ENCODE data around the gene SCARB1. TPM values are rescaled to one million over a fixed set of nuclear protein-coding genes. Genes with fewer than 3 reads are reported as not detected.

The SCARB1 gene
- total and polyA plus RNA-seq, 2 of the 13 experiments (the other 11 are each of a cell fraction or from before 2014, with no cell fraction given): 63.4 to 160 TPM

DNA sequence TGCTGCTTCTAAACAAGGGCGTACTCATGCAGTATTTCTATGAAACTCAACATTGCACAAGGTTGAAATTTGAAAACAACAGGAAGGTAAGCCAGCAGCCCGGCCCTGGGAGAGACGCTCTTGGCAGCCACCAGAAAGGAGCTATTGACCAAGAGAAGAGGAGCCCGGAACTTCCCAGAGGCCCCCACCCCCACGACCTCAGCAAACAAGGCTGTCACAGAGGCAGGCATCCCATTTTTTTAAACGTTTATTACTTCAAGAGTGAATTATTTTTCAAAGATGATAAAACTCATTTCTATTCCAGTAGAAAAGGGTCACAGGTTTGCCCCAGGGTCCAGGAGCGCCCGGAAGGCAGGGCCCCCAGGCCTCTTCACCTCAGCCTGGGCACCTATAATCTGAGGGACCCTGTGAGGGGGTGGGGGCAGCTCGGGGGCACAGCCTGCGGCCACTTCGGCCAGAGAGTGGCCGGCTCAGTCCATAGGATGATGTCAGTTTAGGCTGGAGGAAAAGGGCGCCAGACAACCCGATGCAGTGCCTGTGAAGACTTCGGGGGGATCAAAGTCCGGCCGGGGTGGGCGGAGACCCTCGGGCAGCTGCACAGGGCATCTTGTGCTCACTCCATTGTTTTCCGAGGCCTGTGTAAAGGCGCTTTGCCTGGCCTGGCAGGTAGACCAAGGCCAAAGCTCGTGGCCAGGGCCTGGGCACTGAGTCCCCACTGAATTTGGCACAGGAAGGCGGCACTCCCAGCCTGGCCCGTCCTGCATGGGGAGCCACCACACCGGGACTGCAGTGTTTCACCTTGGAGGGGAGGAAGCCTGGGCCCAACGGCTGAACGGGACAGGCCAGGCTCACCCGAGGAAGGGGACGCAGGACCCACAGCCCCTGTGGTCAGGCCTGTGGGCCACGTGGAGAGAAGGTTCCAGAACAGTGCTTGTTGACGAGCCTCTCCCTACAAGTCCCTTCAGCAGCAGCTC lies 86.0 kb downstream of the SCARB1 start (continued):
- TF ChIP-seq ZNF501 (CRISPR knock-in tag; IDR thresholded peaks at IDR 0.05) (peak; percentile 79), ZNF678 (CRISPR knock-in tag; IDR thresholded peaks at IDR 0.05) (no peak), RARA (CRISPR knock-in tag; IDR thresholded peaks at IDR 0.05) (peak; percentile 44), MAZ (IDR thresholded peaks at IDR 0.05; ENCODE audit: borderline replicate concordance, low read depth, low read length) (0 out of 2 replicates have a peak, but pooled peaks have one; percentile 8), MAZ (CRISPR knock-in tag; IDR thresholded peaks at IDR 0.05; ENCODE audit: low read depth) (peak; percentile 68; the same call in 1 of the 2 replicates), HNRNPUL1 (IDR thresholded peaks at IDR 0.05; ENCODE audit: low read depth, low read length) (no peak), ZFYVE20 (CRISPR knock-in tag; IDR thresholded peaks at IDR 0.05; ENCODE audit: borderline replicate concordance, low read depth) (0 out of 2 replicates have a peak, but pooled peaks have one; percentile 16), ZNF839 (CRISPR knock-in tag; IDR thresholded peaks at IDR 0.05; ENCODE audit: borderline replicate concordance) (no peak), ZBTB38 (CRISPR knock-in tag; IDR thresholded peaks at IDR 0.05) (peak; percentile 78; the same call in 1 of the 2 replicates), SOX5 (CRISPR knock-in tag; IDR thresholded peaks at IDR 0.05; ENCODE audit: borderline replicate concordance) (peak; percentile 90), NFKB2 (CRISPR knock-in tag; IDR thresholded peaks at IDR 0.05; ENCODE audit: borderline replicate concordance) (peak; percentile 67; the same call in 1 of the 2 replicates), ELF3 (CRISPR knock-in tag; IDR thresholded peaks at IDR 0.05) (no peak; the same call in 1 of the 2 replicates), POLR2AphosphoS5 (IDR thresholded peaks at IDR 0.05; ENCODE audit: low read depth, low read length) (peak; percentile 20), HMG20A (CRISPR knock-in tag; IDR thresholded peaks at IDR 0.05; ENCODE audit: borderline replicate concordance) (peak; percentile 38; the same call in 1 of the 2 replicates), AHR (CRISPR knock-in tag; IDR thresholded peaks at IDR 0.05) (peak; percentile 55; the same call in 1 of the 2 replicates), TBL1XR1 (IDR thresholded peaks at IDR 0.05; ENCODE audit: borderline replicate concordance, low read length, partially characterized antibody) (no peak), ZNF121 (CRISPR knock-in tag; IDR thresholded peaks at IDR 0.05) (peak; percentile 81)
- TF ChIP-seq, protein P1, sequence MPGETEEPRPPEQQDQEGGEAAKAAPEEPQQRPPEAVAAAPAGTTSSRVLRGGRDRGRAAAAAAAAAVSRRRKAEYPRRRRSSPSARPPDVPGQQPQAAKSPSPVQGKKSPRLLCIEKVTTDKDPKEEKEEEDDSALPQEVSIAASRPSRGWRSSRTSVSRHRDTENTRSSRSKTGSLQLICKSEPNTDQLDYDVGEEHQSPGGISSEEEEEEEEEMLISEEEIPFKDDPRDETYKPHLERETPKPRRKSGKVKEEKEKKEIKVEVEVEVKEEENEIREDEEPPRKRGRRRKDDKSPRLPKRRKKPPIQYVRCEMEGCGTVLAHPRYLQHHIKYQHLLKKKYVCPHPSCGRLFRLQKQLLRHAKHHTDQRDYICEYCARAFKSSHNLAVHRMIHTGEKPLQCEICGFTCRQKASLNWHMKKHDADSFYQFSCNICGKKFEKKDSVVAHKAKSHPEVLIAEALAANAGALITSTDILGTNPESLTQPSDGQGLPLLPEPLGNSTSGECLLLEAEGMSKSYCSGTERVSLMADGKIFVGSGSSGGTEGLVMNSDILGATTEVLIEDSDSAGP (CRISPR knock-in tag; IDR thresholded peaks at IDR 0.05; ENCODE audit: borderline replicate concordance): peak; percentile 85; the same call in 1 of the 2 replicates
- TF ChIP-seq, protein P2, sequence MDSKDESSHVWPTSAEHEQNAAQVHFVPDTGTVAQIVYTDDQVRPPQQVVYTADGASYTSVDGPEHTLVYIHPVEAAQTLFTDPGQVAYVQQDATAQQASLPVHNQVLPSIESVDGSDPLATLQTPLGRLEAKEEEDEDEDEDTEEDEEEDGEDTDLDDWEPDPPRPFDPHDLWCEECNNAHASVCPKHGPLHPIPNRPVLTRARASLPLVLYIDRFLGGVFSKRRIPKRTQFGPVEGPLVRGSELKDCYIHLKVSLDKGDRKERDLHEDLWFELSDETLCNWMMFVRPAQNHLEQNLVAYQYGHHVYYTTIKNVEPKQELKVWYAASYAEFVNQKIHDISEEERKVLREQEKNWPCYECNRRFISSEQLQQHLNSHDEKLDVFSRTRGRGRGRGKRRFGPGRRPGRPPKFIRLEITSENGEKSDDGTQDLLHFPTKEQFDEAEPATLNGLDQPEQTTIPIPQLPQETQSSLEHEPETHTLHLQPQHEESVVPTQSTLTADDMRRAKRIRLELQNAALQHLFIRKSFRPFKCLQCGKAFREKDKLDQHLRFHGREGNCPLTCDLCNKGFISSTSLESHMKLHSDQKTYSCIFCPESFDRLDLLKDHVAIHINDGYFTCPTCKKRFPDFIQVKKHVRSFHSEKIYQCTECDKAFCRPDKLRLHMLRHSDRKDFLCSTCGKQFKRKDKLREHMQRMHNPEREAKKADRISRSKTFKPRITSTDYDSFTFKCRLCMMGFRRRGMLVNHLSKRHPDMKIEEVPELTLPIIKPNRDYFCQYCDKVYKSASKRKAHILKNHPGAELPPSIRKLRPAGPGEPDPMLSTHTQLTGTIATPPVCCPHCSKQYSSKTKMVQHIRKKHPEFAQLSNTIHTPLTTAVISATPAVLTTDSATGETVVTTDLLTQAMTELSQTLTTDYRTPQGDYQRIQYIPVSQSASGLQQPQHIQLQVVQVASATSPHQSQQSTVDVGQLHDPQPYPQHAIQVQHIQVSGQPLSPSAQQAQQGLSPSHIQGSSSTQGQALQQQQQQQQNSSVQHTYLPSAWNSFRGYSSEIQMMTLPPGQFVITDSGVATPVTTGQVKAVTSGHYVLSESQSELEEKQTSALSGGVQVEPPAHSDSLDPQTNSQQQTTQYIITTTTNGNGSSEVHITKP (CRISPR knock-in tag; IDR thresholded peaks at IDR 0.05; ENCODE audit: low read depth): no peak
- TF ChIP-seq, protein P3, sequence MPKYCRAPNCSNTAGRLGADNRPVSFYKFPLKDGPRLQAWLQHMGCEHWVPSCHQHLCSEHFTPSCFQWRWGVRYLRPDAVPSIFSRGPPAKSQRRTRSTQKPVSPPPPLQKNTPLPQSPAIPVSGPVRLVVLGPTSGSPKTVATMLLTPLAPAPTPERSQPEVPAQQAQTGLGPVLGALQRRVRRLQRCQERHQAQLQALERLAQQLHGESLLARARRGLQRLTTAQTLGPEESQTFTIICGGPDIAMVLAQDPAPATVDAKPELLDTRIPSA (CRISPR knock-in tag; IDR thresholded peaks at IDR 0.05; ENCODE audit: borderline replicate concordance): no peak
